ENCODE measurements around the gene CELSR1.
"Not testable (repeated sequence)": the region's sequence is repeated elsewhere in the genome, so short reads cannot be mapped to it uniquely, and the experiment has no call there.

CELSR1 gene

GRCh38 chr22:46406791-46407190, 130.6 kb downstream of the CELSR1 start:
- Histone ChIP-seq H3K9me3 (ENCODE audit: insufficient read depth, low read depth, low read length) (no peaks in the 10 kb centered on the region), H3K14ac (ENCODE audit: low read length) (no peak overlapping the region), H2AK5ac (ENCODE audit: low read length) (no peak overlapping the region), H3K9ac (ENCODE audit: low read length) (no peak overlapping the region), H3K79me2 (ENCODE audit: control insufficient read depth, insufficient read depth, low read length, poor library complexity) (no peaks in the 10 kb centered on the region), H4K91ac (ENCODE audit: low read depth, low read length) (no peak overlapping the region), H3K4me2 (ENCODE audit: low read length) (no peak overlapping the region), H2BK5ac (ENCODE audit: low read depth, low read length, poor library complexity) (no peak overlapping the region), H3K79me1 (ENCODE audit: low read length) (no peaks in the 10 kb centered on the region), H3K4ac (ENCODE audit: low read depth, low read length) (no peak overlapping the region), H2AFZ (ENCODE audit: insufficient read depth, low read length, poor library complexity) (no peak overlapping the region), H2BK120ac (ENCODE audit: insufficient read depth, low read length, poor library complexity) (no peak overlapping the region), H3K36me3 (ENCODE audit: control insufficient read depth in 1 of 2, insufficient read depth in 2 of 2, low read length in 2 of 2) (peaks cover 9 to 11% of the 10 kb centered on the region in 2 experiments), H4K12ac (ENCODE audit: low read depth, low read length) (no peak overlapping the region), H4K8ac (ENCODE audit: low read depth, low read length) (no peak overlapping the region), H3K23ac (ENCODE audit: low read length) (no peak overlapping the region), H3K27ac (ENCODE audit: low read depth, low read length) (no peak overlapping the region), H3K27me3 (ENCODE audit: insufficient read depth, low read length) (no peaks in the 10 kb centered on the region), H3K4me1 (ENCODE audit: control insufficient read depth in 1 of 2, insufficient read depth in 2 of 2, low read length in 2 of 2) (no peaks in the 10 kb centered on the region), H3K18ac (ENCODE audit: low read length) (no peak overlapping the region), H2BK12ac (ENCODE audit: low read length) (no peak overlapping the region), H3K4me3 (ENCODE audit: low read depth, low read length) (no peak overlapping the region)
- WGBS (ENCODE audit: extremely low coverage, insufficient coverage, insufficient read length), result no CpG with 5 or more reads among the region's 15 CpGs
- DNase-seq, result no peak

GRCh38 chr22:46406349-46406748, 131.1 kb downstream of the CELSR1 start:
- no peak overlapping the region for H3K4ac ChIP-seq (ENCODE audit: low read depth, low read length)
- no peak overlapping the region for H3K9ac ChIP-seq (ENCODE audit: low read length)
- no peak overlapping the region for H2BK5ac ChIP-seq (ENCODE audit: low read depth, low read length, poor library complexity)
- no peaks in the 10 kb centered on the region for H3K79me1 ChIP-seq (ENCODE audit: low read length)
- DNase-seq, result no peak
- H3K36me3 ChIP-seq (ENCODE audit: control insufficient read depth in 1 of 2, insufficient read depth in 2 of 2, low read length in 2 of 2), result peaks cover 9 to 11% of the 10 kb centered on the region in 2 experiments
- no peak overlapping the region for H4K12ac ChIP-seq (ENCODE audit: low read depth, low read length)
- H2BK120ac ChIP-seq (ENCODE audit: insufficient read depth, low read length, poor library complexity), result no peak overlapping the region
- no peak overlapping the region for H2AK5ac ChIP-seq (ENCODE audit: low read length)
- H3K18ac ChIP-seq (ENCODE audit: low read length), result no peak overlapping the region
- no peak overlapping the region for H3K23ac ChIP-seq (ENCODE audit: low read length)
- H4K8ac ChIP-seq (ENCODE audit: low read depth, low read length), result no peak overlapping the region
- no peaks in the 10 kb centered on the region for H3K4me1 ChIP-seq (ENCODE audit: control insufficient read depth in 1 of 2, insufficient read depth in 2 of 2, low read length in 2 of 2)
- no peaks in the 10 kb centered on the region for H3K9me3 ChIP-seq (ENCODE audit: insufficient read depth, low read depth, low read length)
- no CpG with 5 or more reads among the region's 8 CpGs for WGBS (ENCODE audit: extremely low coverage, insufficient coverage, insufficient read length)
- H3K4me3 ChIP-seq (ENCODE audit: low read depth, low read length), result no peak overlapping the region
- H3K27me3 ChIP-seq (ENCODE audit: insufficient read depth, low read length), result no peaks in the 10 kb centered on the region
- H3K27ac ChIP-seq (ENCODE audit: low read depth, low read length), result no peak overlapping the region
- H3K79me2 ChIP-seq (ENCODE audit: control insufficient read depth, insufficient read depth, low read length, poor library complexity), result no peaks in the 10 kb centered on the region
- H2BK12ac ChIP-seq (ENCODE audit: low read length), result no peak overlapping the region
- no peak overlapping the region for H4K91ac ChIP-seq (ENCODE audit: low read depth, low read length)
- H3K4me2 ChIP-seq (ENCODE audit: low read length), result no peak overlapping the region
- no peak overlapping the region for H2AFZ ChIP-seq (ENCODE audit: insufficient read depth, low read length, poor library complexity)
- H3K14ac ChIP-seq (ENCODE audit: low read length), result no peak overlapping the region

GRCh38 chr22:46405901-46406300, 131.5 kb downstream of the CELSR1 start:
- Histone ChIP-seq H3K18ac (ENCODE audit: low read length) (no peak overlapping the region), H3K4ac (ENCODE audit: low read depth, low read length) (no peak overlapping the region), H3K79me1 (ENCODE audit: low read length) (no peaks in the 10 kb centered on the region), H4K8ac (ENCODE audit: low read depth, low read length) (no peak overlapping the region), H4K12ac (ENCODE audit: low read depth, low read length) (no peak overlapping the region), H3K79me2 (ENCODE audit: control insufficient read depth, insufficient read depth, low read length, poor library complexity) (no peaks in the 10 kb centered on the region), H2BK5ac (ENCODE audit: low read depth, low read length, poor library complexity) (no peak overlapping the region), H3K27me3 (ENCODE audit: insufficient read depth, low read length) (no peaks in the 10 kb centered on the region), H3K14ac (ENCODE audit: low read length) (no peak overlapping the region), H4K91ac (ENCODE audit: low read depth, low read length) (no peak overlapping the region), H2AFZ (ENCODE audit: insufficient read depth, low read length, poor library complexity) (no peak overlapping the region), H3K9me3 (ENCODE audit: insufficient read depth, low read depth, low read length) (no peaks in the 10 kb centered on the region), H3K9ac (ENCODE audit: low read length) (no peak overlapping the region), H3K4me1 (ENCODE audit: control insufficient read depth in 1 of 2, insufficient read depth in 2 of 2, low read length in 2 of 2) (no peaks in the 10 kb centered on the region), H2AK5ac (ENCODE audit: low read length) (no peak overlapping the region), H3K4me3 (ENCODE audit: low read depth, low read length) (no peak overlapping the region), H3K23ac (ENCODE audit: low read length) (no peak overlapping the region), H3K27ac (ENCODE audit: low read depth, low read length) (no peak overlapping the region), H2BK120ac (ENCODE audit: insufficient read depth, low read length, poor library complexity) (no peak overlapping the region), H3K4me2 (ENCODE audit: low read length) (no peak overlapping the region), H2BK12ac (ENCODE audit: low read length) (no peak overlapping the region), H3K36me3 (ENCODE audit: control insufficient read depth in 1 of 2, insufficient read depth in 2 of 2, low read length in 2 of 2) (peaks cover 9 to 11% of the 10 kb centered on the region in 2 experiments)
- no CpG with 5 or more reads among the region's 4 CpGs for WGBS (ENCODE audit: extremely low coverage, insufficient coverage, insufficient read length)
- DNase-seq, result no peak

GRCh38 chr22:46403880-46404279, 133.5 kb downstream of the CELSR1 start:
- H3K18ac ChIP-seq (ENCODE audit: low read length); H4K8ac ChIP-seq (ENCODE audit: low read depth, low read length); H2AK5ac ChIP-seq (ENCODE audit: low read length); H3K79me2 ChIP-seq (ENCODE audit: control insufficient read depth, insufficient read depth, low read length, poor library complexity); H3K27me3 ChIP-seq (ENCODE audit: insufficient read depth, low read length); H3K9ac ChIP-seq (ENCODE audit: low read length); H2BK120ac ChIP-seq (ENCODE audit: insufficient read depth, low read length, poor library complexity); H3K23ac ChIP-seq (ENCODE audit: low read length); H3K79me1 ChIP-seq (ENCODE audit: low read length); H3K4me3 ChIP-seq (ENCODE audit: low read depth, low read length); H3K36me3 ChIP-seq (ENCODE audit: control insufficient read depth in 1 of 2, insufficient read depth in 2 of 2, low read length in 2 of 2); H3K14ac ChIP-seq (ENCODE audit: low read length); H3K4ac ChIP-seq (ENCODE audit: low read depth, low read length); H3K4me2 ChIP-seq (ENCODE audit: low read length); H2BK5ac ChIP-seq (ENCODE audit: low read depth, low read length, poor library complexity); H2BK12ac ChIP-seq (ENCODE audit: low read length); H4K12ac ChIP-seq (ENCODE audit: low read depth, low read length); H4K91ac ChIP-seq (ENCODE audit: low read depth, low read length); H3K4me1 ChIP-seq (ENCODE audit: control insufficient read depth in 1 of 2, insufficient read depth in 2 of 2, low read length in 2 of 2); H2AFZ ChIP-seq (ENCODE audit: insufficient read depth, low read length, poor library complexity); H3K27ac ChIP-seq (ENCODE audit: low read depth, low read length); H3K9me3 ChIP-seq (ENCODE audit: insufficient read depth, low read depth, low read length): not testable (repeated sequence)
- peak; percentile 90 to 94 for DNase-seq
- no CpG with 5 or more reads among the region's 7 CpGs for WGBS (ENCODE audit: extremely low coverage, insufficient coverage, insufficient read length)

Measured in trophoblast cell (in vitro differentiated cells and primary cell).